Amygdala (tissue), 56 donors: Measurements from ENCODE around the gene PTPRM.

ENCODE experiments used
- DNase-seq, 56 donors: peaks; one replicate each; lab custom pipeline; 2025; lab: John Stamatoyannopoulos, UW

The PTPRM gene

DNA sequence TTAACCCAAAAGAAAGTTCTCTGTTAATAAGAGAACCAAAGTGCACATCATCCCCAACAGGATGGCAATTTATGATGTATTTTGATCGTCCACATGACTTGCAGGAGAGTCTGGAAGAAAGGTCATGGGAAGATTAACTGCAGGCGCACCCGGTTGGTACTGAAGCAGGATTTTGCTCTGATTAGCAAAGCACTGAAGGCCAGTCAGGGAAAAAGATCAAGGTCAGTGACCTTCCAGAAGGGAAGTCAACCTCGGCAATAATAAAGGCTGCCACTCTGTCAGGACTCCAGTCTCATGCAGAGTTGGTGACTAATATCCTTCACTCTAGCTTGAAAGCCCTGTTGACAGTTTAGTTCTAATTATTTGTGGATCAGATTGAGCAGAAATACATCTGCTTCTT is 609.4 kb downstream of the PTPRM start:
- no peak for DNase-seq

- DNase-seq: peak in 3 of 56 donors; percentile 6 to 29 (median 26)
These were observed 610.4 kb downstream of the PTPRM start for GRCh38 chr18:8177330-8178016.

DNA sequence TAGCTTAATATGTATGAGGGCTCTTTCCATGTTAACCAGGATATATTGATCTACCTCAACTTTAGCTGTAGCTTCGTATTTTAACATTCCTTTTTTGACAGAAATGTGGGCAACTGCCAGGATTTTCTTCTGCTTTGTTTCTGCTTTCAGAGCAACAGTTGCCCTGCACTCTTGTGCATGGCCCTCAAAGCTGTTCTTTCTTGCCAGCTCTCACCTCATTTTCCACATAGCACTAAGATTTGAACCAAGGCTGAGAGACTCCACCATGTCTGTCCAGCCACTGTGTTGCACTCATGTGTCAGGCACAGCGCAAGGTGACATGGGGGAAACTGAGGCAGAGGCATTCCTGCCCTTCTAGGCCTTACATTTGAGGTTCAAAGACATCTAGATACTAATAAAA is 619.3 kb downstream of the PTPRM start:
- no peak for DNase-seq

DNA sequence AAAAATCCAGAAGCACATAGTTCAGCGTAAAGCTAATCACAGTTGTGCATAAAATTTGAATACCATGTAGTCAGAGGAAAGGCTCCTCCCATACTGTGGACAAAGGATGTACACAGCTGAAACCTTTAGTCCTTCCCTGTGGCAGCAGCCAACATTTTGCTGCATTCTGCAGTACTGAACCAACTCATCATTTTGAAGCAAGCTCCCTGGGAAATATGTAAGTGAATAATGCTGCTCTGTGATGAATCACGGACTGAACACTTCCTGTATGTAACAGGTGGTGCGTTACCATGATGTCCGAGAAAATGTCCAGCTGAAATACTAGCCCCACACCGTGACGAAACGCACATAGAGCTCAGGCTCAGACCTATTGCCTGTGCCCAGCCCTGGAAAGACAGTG is 621.1 kb downstream of the PTPRM start:
- no peak for DNase-seq

GRCh38 chr18:8190980-8191379 is 623.9 kb downstream of the PTPRM start:
- no peak for DNase-seq

GRCh38 chr18:8194431-8194830 is 627.3 kb downstream of the PTPRM start:
- no peak for DNase-seq

DNA sequence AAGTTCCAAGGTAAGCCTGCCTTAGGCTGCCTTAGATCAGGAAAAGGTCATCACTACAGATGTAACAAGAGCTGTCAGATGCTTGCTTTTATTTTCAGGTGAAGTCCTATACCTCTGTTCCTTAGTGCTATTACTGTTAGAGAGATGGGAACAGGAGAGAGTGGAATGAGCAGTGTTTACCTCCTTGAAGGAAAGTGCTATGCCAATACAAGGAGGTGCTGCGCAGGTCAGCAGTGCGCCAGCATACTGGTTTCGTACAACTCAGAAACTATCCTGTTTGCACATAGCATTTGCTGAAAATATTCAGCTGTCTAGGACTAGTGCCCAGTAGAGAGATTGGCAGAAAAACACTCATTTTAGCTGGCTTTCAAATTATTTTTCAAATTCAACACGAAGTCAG is 629.1 kb downstream of the PTPRM start:
- DNase-seq: no peak

DNA sequence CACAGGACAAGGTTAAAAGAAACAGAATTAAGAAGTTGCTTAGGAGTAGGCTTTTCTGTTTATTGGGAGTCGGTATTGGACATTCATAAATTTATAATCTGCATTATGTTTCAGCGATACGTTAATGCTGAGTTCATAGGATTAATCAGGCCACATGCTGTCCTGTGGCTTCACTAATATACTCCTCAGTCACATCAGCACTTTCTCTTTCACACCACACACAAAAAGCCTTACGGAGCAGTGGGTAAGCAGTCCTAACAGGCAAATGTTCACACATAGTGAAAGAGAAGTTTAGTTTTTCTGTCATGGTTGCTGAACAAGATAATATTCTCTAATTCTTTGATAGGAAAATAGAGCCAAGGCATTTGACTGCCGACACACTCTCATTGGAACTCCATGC is 630.4 kb downstream of the PTPRM start:
- no peak for DNase-seq

- no peak for DNase-seq
These were observed 640.9 kb downstream of the PTPRM start for GRCh38 chr18:8207996-8208395.

DNA sequence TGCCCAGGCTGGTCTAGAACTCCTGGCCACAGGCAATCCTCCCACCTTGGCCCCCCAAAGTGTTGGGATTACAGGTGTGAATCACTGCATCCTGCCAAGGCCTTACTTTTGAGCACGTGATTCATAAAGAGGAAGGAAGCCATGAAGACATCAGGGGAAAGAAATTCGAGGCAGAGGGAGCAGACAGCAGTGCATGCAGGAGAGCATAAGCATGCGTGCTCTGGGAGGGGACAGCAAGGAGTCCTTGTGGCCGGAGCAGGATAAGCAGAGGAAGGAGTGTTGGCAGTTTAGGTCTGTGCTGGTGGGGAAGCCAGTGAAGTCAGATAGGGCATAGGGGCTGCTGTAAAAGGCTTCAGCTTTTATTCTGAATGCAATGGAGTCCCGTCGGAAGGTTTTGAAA is 641.6 kb downstream of the PTPRM start:
- DNase-seq: no peak

DNA sequence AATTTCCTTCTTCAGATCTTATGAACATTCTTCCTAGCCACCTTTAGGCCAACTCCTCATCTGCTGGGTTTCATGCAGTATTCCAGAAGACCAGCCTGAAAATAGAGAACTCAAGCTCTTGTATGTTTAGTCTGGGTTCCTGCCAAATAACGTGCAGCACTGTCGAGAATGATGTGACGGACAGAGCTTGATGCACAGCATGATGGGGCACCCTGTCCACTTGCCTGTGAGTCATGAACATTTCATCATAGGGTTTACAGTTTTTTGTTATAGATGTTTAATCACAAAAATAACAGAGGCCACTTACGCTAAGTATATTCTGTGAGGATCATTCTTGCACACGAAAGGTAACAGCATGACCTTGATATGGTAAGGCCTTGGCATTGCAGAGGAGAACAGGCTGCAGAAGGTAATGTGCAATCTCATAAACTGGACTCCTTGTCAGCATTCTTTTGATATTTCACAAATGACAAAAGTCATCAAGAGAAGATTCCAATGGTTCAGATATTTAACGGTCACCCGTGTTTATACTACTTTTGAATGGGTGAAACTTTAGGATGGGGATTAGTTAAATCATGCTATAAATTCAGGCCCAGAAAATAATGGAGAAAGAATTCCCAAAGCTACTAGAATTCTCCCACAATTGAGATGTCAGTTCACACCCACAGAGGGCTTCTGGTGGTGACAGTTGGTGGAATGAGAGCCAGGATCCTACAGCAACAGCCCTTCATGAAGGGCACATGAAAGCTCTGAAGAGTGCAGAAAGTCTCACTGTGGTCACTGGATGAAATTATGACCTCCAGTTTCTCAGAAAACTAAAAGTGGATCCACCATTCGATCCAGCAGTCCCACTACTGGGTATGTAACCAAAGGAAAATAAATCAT is 646.0 kb downstream of the PTPRM start:
- DNase-seq: no peak

GRCh38 chr18:8215741-8216140 is 648.6 kb downstream of the PTPRM start:
- no peak for DNase-seq

DNA sequence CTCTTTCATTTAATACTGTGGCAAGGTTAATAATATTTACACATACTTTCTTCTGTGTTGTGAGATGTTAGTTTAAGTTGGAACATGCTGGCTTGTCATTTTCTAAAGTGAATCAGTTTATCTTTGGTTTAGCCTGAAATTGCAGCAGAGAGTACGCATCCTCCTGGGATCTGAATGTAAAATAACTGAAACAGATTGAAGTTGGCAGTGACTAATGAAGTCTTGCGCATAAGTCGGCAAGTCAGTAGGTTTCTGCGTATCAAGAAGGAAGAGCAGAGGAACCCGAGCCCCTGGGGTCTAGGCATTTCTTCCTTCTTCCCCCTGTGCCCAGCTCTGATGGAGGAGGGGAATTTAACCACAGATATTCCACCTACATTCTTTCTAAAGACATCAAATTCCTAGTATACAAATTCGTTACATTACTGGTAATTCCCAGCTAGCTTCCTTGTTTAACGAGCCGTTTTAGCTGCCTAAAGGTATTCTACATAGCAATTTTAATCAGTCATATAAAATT is 650.0 kb downstream of the PTPRM start:
- DNase-seq: no peak

GRCh38 chr18:8218197-8218596 is 651.1 kb downstream of the PTPRM start:
- DNase-seq: no peak

GRCh38 chr18:8221452-8221851 is 654.3 kb downstream of the PTPRM start:
- no peak for DNase-seq

GRCh38 chr18:8224576-8224975 is 657.5 kb downstream of the PTPRM start:
- DNase-seq: no peak

- DNase-seq: no peak
These were observed 661.9 kb downstream of the PTPRM start for GRCh38 chr18:8229040-8229439.

DNA sequence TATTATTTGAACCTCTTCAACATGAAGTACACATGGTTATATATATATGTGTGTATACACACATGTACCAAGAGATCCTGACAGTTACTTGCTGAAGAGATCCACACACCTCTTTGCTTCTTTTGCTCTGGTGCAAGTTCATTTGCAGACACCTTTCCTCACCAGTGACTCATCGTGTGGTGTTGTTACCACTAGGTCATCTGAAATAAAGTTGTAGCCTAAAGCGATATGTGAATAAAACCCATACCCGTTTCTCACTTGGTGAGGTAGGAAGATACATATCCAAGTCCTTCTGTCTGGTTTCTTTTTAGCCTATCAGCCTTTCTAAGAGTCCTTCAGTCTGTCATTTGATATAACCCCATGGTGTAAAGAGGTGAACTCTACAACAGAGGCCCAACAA is 662.7 kb downstream of the PTPRM start:
- no peak for DNase-seq

DNA sequence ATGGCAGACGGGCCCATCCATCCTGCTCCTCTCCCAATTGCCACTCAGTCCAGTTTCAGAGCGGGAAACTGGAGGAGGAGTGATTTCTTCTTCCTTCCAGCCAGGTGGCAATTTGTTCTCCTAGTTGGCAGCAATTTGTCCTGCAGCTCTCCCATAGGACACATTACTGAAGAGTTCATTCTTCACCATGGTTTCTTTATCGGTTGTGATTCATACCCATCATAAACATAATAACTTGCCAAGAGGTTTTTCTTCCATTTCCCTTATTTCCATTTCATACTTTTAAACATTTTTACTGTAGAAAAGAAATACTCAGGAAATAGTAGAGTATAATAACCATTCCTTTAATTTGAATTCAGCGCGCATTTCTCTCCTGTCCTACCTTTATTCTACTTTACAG is 664.2 kb downstream of the PTPRM start:
- DNase-seq: no peak

- DNase-seq: no peak
These were observed 665.7 kb downstream of the PTPRM start for GRCh38 chr18:8232791-8233190.

- DNase-seq: no peak
These were observed 668.8 kb downstream of the PTPRM start for GRCh38 chr18:8235894-8236293.

DNA sequence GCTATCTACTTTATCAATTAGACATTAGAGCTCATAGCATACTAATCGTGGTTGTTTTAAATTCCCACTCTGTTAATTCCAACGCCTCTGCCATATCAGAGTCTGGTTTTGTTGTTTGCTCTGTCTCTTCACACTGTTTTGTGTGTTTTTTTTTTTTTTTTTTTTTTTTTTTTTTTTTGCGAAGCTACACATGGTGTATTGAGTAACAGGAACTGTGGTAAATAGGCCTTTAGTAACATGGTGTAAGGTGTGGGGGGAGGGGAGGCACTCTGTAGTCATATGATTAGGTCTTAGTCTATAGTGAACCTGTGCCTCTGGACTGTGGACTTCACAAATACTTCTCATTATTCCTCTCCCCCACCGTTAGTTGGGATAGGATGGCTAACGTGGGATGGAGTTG is 671.4 kb downstream of the PTPRM start:
- no peak for DNase-seq
